ENCODE measurements around the gene PPIP5K2. TPM values are rescaled to one million over a fixed set of nuclear protein-coding genes. Genes with fewer than 3 reads are reported as not detected.

PPIP5K2 gene
- total RNA-seq, 1 donor from 2014 or later = 24.6 TPM

GRCh38 chr5:103223031-103223955 is 103.2 kb downstream of the PPIP5K2 start:
- Histone ChIP-seq H3K27me3 (no peaks in the 10 kb centered on the region), H3K4me3 (no peak overlapping the region), H3K9me3 (no peaks in the 10 kb centered on the region), H3K36me3 (no peaks in the 10 kb centered on the region), H3K27ac (no peak overlapping the region), H3K4me1 (no peaks in the 10 kb centered on the region)
- intact Hi-C loops (cut with DNase I) = no loop called here
- no peak for DNase-seq (ENCODE audit: extremely low spot score in 2 of 2)
- TF ChIP-seq CTCF (IDR thresholded peaks at IDR 0.05) (no peak), POLR2AphosphoS5 (IDR thresholded peaks at IDR 0.05; ENCODE audit: insufficient read depth in 1 of 2, low read depth in 1 of 2) (no peak), POLR2A (IDR thresholded peaks at IDR 0.05) (no peak)

GRCh38 chr5:103224118-103224893 is 104.2 kb downstream of the PPIP5K2 start:
- H3K4me3 ChIP-seq = no peak overlapping the region
- intact Hi-C loops (cut with DNase I) = no loop called here
- no peak for DNase-seq (ENCODE audit: extremely low spot score in 2 of 2)
- no peaks in the 10 kb centered on the region for H3K4me1 ChIP-seq
- TF ChIP-seq CTCF (IDR thresholded peaks at IDR 0.05) = peak in 1 of 3 experiments; percentile 27
- no peak for TF ChIP-seq POLR2A (IDR thresholded peaks at IDR 0.05)
- no peaks in the 10 kb centered on the region for H3K27me3 ChIP-seq
- H3K36me3 ChIP-seq = no peaks in the 10 kb centered on the region
- no peak overlapping the region for H3K27ac ChIP-seq
- H3K9me3 ChIP-seq = no peaks in the 10 kb centered on the region

GRCh38 chr5:103224894-103225246 is 104.8 kb downstream of the PPIP5K2 start:
- no peaks in the 10 kb centered on the region for H3K27me3 ChIP-seq
- no peak overlapping the region for H3K27ac ChIP-seq
- intact Hi-C loops (cut with DNase I) = no loop called here
- no peaks in the 10 kb centered on the region for H3K9me3 ChIP-seq
- no peaks in the 10 kb centered on the region for H3K36me3 ChIP-seq
- H3K4me3 ChIP-seq = no peak overlapping the region
- no peaks in the 10 kb centered on the region for H3K4me1 ChIP-seq
- DNase-seq (ENCODE audit: extremely low spot score in 2 of 2) = no peak
- TF ChIP-seq POLR2A (IDR thresholded peaks at IDR 0.05) = no peak
- TF ChIP-seq CTCF (IDR thresholded peaks at IDR 0.05) = no peak
- no peak for TF ChIP-seq POLR2AphosphoS5 (IDR thresholded peaks at IDR 0.05; ENCODE audit: insufficient read depth in 1 of 2, low read depth in 1 of 2)

GRCh38 chr5:103228061-103228460 is 108.0 kb downstream of the PPIP5K2 start:
- DNase-seq (ENCODE audit: extremely low spot score in 2 of 2) = no peak
- intact Hi-C loops (cut with DNase I) = no loop called here
- Histone ChIP-seq H3K4me3 (no peak overlapping the region), H3K27ac (no peak overlapping the region), H3K27me3 (no peaks in the 10 kb centered on the region), H3K4me1 (no peaks in the 10 kb centered on the region), H3K36me3 (no peaks in the 10 kb centered on the region), H3K9me3 (no peaks in the 10 kb centered on the region)
- TF ChIP-seq POLR2AphosphoS5 (IDR thresholded peaks at IDR 0.05; ENCODE audit: insufficient read depth in 1 of 2, low read depth in 1 of 2) (no peak), CTCF (IDR thresholded peaks at IDR 0.05) (no peak), POLR2A (IDR thresholded peaks at IDR 0.05) (no peak)

GRCh38 chr5:103228588-103228987 is 108.5 kb downstream of the PPIP5K2 start:
- H3K4me1 ChIP-seq = no peaks in the 10 kb centered on the region
- H3K4me3 ChIP-seq = no peak overlapping the region
- intact Hi-C loops (cut with DNase I) = no loop called here
- H3K9me3 ChIP-seq = no peaks in the 10 kb centered on the region
- DNase-seq (ENCODE audit: extremely low spot score in 2 of 2) = no peak
- no peaks in the 10 kb centered on the region for H3K36me3 ChIP-seq
- no peak overlapping the region for H3K27ac ChIP-seq
- no peaks in the 10 kb centered on the region for H3K27me3 ChIP-seq
- no peak for TF ChIP-seq CTCF (IDR thresholded peaks at IDR 0.05)
- no peak for TF ChIP-seq POLR2A (IDR thresholded peaks at IDR 0.05)
- no peak for TF ChIP-seq POLR2AphosphoS5 (IDR thresholded peaks at IDR 0.05; ENCODE audit: insufficient read depth in 1 of 2, low read depth in 1 of 2)
